K562 (cell line): ENCODE measurements around the gene MRPL38. TPM values are rescaled to one million over a fixed set of nuclear protein-coding genes. Genes with fewer than 3 reads are reported as not detected.
A peak's percentile ranks its signal among the peaks of the same experiment; 100 is the strongest.

Experiments
- ATAC-seq: fragments of 200-7000 bp; cut with Tn5 transposase; 3 replicates; pipeline ENCODE4 v1.9.1; 2020; ENCODE audit warnings: moderate library complexity
- BruUV-seq: library from RNA; stranded (reverse); fragments of 400-500 nt; replicated peaks from 2 replicates; lab custom pipeline; 2021; lab: Mats Ljungman, UMichigan
- CTCF ChIA-PET: fragments of 300-600 bp; formaldehyde crosslinking; extraction: SDS; loops from one replicate; lab custom pipeline; 2021; ENCODE audit warnings: low intra/inter-chr PET ratio; lab: Yijun Ruan, JAX
- POLR2A ChIA-PET: fragments of 300-600, 350-650 bp; sonication (Branson Sonifier 250); formaldehyde crosslinking; extraction: SDS; loops from one replicate; lab custom pipeline; 2021; ENCODE audit warnings: antibody characterized with exemption, inconsistent platforms; lab: Yijun Ruan, JAX
- DNase-seq, 4 experiments: peaks; one replicate each; pipeline versions ENCODE4 v3.0.0 to v3.0.0-alpha.2; 2011 to 2018; ENCODE audit warnings: low spot score in 3 of 4, mixed read lengths in 3 of 4; ENCODE audit errors: extremely low read depth in 1 of 4
- FAIRE-seq: peaks from 2 replicates; lab custom pipeline; 2011; peaks lifted over from hg19 to GRCh38; lab: Jason Lieb, UNC
- H2AFZ ChIP-seq: 2 replicates; pipeline ENCODE4 v1.6.0; 2011; ENCODE audit warnings: low read depth, low read length, control low read depth, inconsistent platforms
- H3K27ac ChIP-seq: fragments of 200-600 bp; 3 replicates; pipeline ENCODE4 v1.8.0; 2011; ENCODE audit warnings: low read depth, mild to moderate bottlenecking, control low read depth, inconsistent platforms, low read length, moderate library complexity, mixed read lengths; ENCODE audit errors: extremely low read depth
- H3K27me3 ChIP-seq, 2 experiments: fragments of 300-600 bp in 1 of 2; 2 replicates in 1 of 2; 3 replicates in 1 of 2; pipeline versions ENCODE4 v1.6.0 to v1.8.0; 2011; ENCODE audit warnings: inconsistent platforms in 2 of 2, low read length in 2 of 2, mild to moderate bottlenecking in 1 of 2, mixed read lengths in 1 of 2, moderate library complexity in 1 of 2; ENCODE audit not compliant: control insufficient read depth in 2 of 2, insufficient read depth in 2 of 2
- H3K36me3 ChIP-seq: fragments of 300-600 bp; 3 replicates; pipeline ENCODE4 v1.8.0; 2011; ENCODE audit warnings: mild to moderate bottlenecking, low read length, inconsistent platforms; ENCODE audit not compliant: control insufficient read depth, insufficient read depth
- H3K4me1 ChIP-seq, 2 experiments: fragments of 200-600 bp in 1 of 2; replicated peaks in 1 of 2; 2 replicates in 1 of 2; 3 replicates in 1 of 2; pipeline versions ENCODE4 v1.5.1 to v1.8.0; 2011; ENCODE audit warnings: inconsistent platforms in 2 of 2, low read length in 2 of 2, mild to moderate bottlenecking in 1 of 2, mixed read lengths in 1 of 2, moderate library complexity in 1 of 2; ENCODE audit not compliant: control insufficient read depth in 2 of 2, insufficient read depth in 2 of 2
- H3K4me2 ChIP-seq: 2 replicates; pipeline ENCODE4 v1.6.1; 2011; ENCODE audit warnings: low read length, control low read depth, inconsistent platforms, mixed read lengths; ENCODE audit not compliant: insufficient read depth
- H3K4me3 ChIP-seq: fragments of 200-600 bp; sonication (generic), shearing (Covaris generic); 2 replicates; pipeline ENCODE4 v1.5.1; 2016; ENCODE audit warnings: control low read depth, inconsistent platforms
- H3K79me2 ChIP-seq: fragments of 200-600 bp; 3 replicates; pipeline ENCODE4 v1.8.0; 2011; ENCODE audit warnings: low read length, inconsistent platforms; ENCODE audit not compliant: control insufficient read depth, insufficient read depth
- H3K9ac ChIP-seq, 2 experiments: 2 replicates each; pipeline versions ENCODE4 v1.6.0 to v1.6.1; 2011; ENCODE audit warnings: low read depth in 2 of 2, low read length in 2 of 2, control low read depth in 1 of 2, inconsistent platforms in 1 of 2, mild to moderate bottlenecking in 1 of 2, mixed read lengths in 1 of 2; ENCODE audit not compliant: insufficient read depth in 1 of 2
- H3K9me1 ChIP-seq: one replicate; pipeline ENCODE4 v1.6.0; 2011; ENCODE audit warnings: inconsistent platforms, mild to moderate bottlenecking, low read length, moderate library complexity; ENCODE audit not compliant: control insufficient read depth, insufficient read depth
- H3K9me3 ChIP-seq: replicated peaks from 2 replicates; pipeline ENCODE4 v1.5.1; 2011; ENCODE audit warnings: low read depth, low read length, inconsistent platforms; ENCODE audit not compliant: control insufficient read depth, insufficient read depth
- H4K20me1 ChIP-seq: replicated peaks from 2 replicates; pipeline ENCODE4 v1.6.1; 2011; ENCODE audit warnings: low read length, inconsistent platforms, mixed read lengths; ENCODE audit not compliant: control insufficient read depth, insufficient read depth
- CHD1 ChIP-seq: fragments of 200-600 bp; sonication (generic); IDR thresholded peaks from one replicate; pipeline ENCODE4 v1.6.1; 2012; ENCODE audit warnings: mild to moderate bottlenecking, moderate library complexity, low read length, inconsistent platforms
- EWSR1 ChIP-seq: fragments of 450-650 bp; IDR thresholded peaks from 2 replicates; pipeline ENCODE4 v1.6.1; 2018; ENCODE audit warnings: borderline replicate concordance, mild to moderate bottlenecking, low read depth, moderate library complexity; ENCODE audit not compliant: partially characterized antibody
- FOS ChIP-seq: IDR thresholded peaks from 3 replicates; pipeline ENCODE4 v1.6.1; 2011; ENCODE audit not compliant: insufficient read length; ENCODE audit errors: extremely low read depth
- GABPB2 ChIP-seq: fragments of 250-450 bp; sonication (Bioruptor Pico); conservative IDR thresholded peaks from 2 replicates; pipeline ENCODE4 v1.5.1; 2021; ENCODE audit warnings: mild to moderate bottlenecking
- HDAC8 ChIP-seq: fragments of 450-650 bp; IDR thresholded peaks from 2 replicates; pipeline ENCODE4 v1.6.1; 2016; ENCODE audit warnings: mild to moderate bottlenecking, missing genetic modification characterization, moderate library complexity, missing compliant biosample characterization
- HNRNPH1 ChIP-seq: fragments of 200-400 bp; formaldehyde crosslinking; optimal IDR thresholded peaks from 2 replicates; pipeline ENCODE3; 2017; ENCODE audit warnings: low read depth, mild to moderate bottlenecking, low read length, moderate library complexity
- MAZ ChIP-seq, 2 experiments: fragments of 450-650 bp in 1 of 2; sonication (generic) in 1 of 2; formaldehyde crosslinking; IDR thresholded peaks in 1 of 2; conservative IDR thresholded peaks in 1 of 2; 2 replicates each; pipeline versions ENCODE4 v1.4.0 to v1.5.0; 2020; ENCODE audit warnings: mild to moderate bottlenecking in 1 of 2, missing genetic modification reagents in 1 of 2
- NR2F6 ChIP-seq: fragments of 450-650 bp; formaldehyde crosslinking; IDR thresholded peaks from 2 replicates; pipeline ENCODE4 v1.4.0; 2020; ENCODE audit warnings: mild to moderate bottlenecking
- RUNX1 ChIP-seq: sonication (generic); IDR thresholded peaks from 2 replicates; pipeline ENCODE4 v1.6.1; 2016; ENCODE audit warnings: antibody characterized with exemption, low read depth
- SMC3 ChIP-seq: conservative IDR thresholded peaks from 2 replicates; pipeline ENCODE4 v1.6.1; 2011; ENCODE audit warnings: low read depth, low read length, improper control_type of control experiment; ENCODE audit not compliant: insufficient read depth
- ZKSCAN8 ChIP-seq: fragments of 200-800 bp; sonication (Bioruptor generic); IDR thresholded peaks from 2 replicates; pipeline ENCODE4 v1.6.1; 2016; ENCODE audit warnings: missing genetic modification characterization, missing compliant biosample characterization
- ZNF134 ChIP-seq: fragments of 250-450 bp; sonication (Bioruptor Pico); conservative IDR thresholded peaks from 2 replicates; pipeline ENCODE4 v1.4.0; 2020
- ZNF146 ChIP-seq: IDR thresholded peaks from one replicate; pipeline ENCODE4 v1.6.1; 2018; ENCODE audit warnings: missing compliant biosample characterization; ENCODE audit not compliant: unreplicated experiment
- ZNF175 ChIP-seq: fragments of 200-800 bp; sonication (Bioruptor generic); IDR thresholded peaks from 2 replicates; pipeline ENCODE4 v1.6.1; 2016; ENCODE audit warnings: low read depth, mild to moderate bottlenecking, missing genetic modification characterization, missing compliant biosample characterization
- WGBS: fragments of 100-300 bp; shearing (Covaris generic); methylation state at CpG from one replicate; pipeline ENCODE4 v1.1.6; 2016; ENCODE audit warnings: low coverage, mixed read lengths; ENCODE audit not compliant: insufficient coverage; ENCODE audit errors: missing lambda C conversion rate; 5-methylcytosine and 5-hydroxymethylcytosine counted together
- in situ Hi-C: fragments of 300-500 bp; cut with MboI; formaldehyde crosslinking; loops from 4 replicates; pipeline ENCODE4 v1.15.0; 2018; ENCODE audit warnings: inconsistent platforms, mixed read lengths
- intact Hi-C: fragments of 100-400 bp; cut with micrococcal nuclease; formaldehyde crosslinking; loops from 2 replicates; pipeline ENCODE4 v1.14.2; 2022
- polyA plus RNA-seq, 8 experiments: library from polyadenylated mRNA; depleted of rRNA in 4 of 8; stranded (reverse) in 5 of 8; unstranded in 3 of 8; fragments of >200 nt; fragmentation: Nextera tagmentation in 2 of 8; fragmentation: Illumina TruSeq in 1 of 8; extraction: Ambion mirVana in 2 of 8; extraction: Trizol in 1 of 8; gene quantifications; 2 replicates each; pipeline versions ENCODE4 v1.2.1 to v1.2.3, GENCODE V29; 2011 to 2014; ENCODE audit warnings: inconsistent platforms in 1 of 8, missing spikeins in 1 of 8
- total RNA-seq, 7 experiments: library from RNA; depleted of rRNA in 6 of 7; stranded (reverse); fragments of >200 nt in 6 of 7; fragmentation: Illumina TruSeq in 2 of 7; extraction: Trizol in 2 of 7; gene quantifications; 2 replicates each; pipeline versions ENCODE4 v1.2.1 to v1.2.3, GENCODE V29; 2011 to 2021; ENCODE audit warnings: low replicate concordance in 1 of 7
- TF ChIP-seq, protein P1 (sequence below): sonication (generic); formaldehyde crosslinking; IDR thresholded peaks from 2 replicates; pipeline ENCODE4 v1.8.1; 2023; ENCODE audit warnings: mild to moderate bottlenecking, missing genetic modification reagents
- TF ChIP-seq, protein P2 (sequence below): fragments of 250-450 bp; sonication (Bioruptor Pico); IDR thresholded peaks from 2 replicates; pipeline ENCODE4 v1.8.0; 2022; ENCODE audit warnings: inconsistent platforms, mild to moderate bottlenecking, moderate library complexity, borderline replicate concordance

MRPL38 gene
- total and polyA plus RNA-seq, 9 of the 15 experiments (the other 6 are each of a cell fraction or from before 2014, with no cell fraction given): 4.5 to 154 (median 48.5) TPM

DNA sequence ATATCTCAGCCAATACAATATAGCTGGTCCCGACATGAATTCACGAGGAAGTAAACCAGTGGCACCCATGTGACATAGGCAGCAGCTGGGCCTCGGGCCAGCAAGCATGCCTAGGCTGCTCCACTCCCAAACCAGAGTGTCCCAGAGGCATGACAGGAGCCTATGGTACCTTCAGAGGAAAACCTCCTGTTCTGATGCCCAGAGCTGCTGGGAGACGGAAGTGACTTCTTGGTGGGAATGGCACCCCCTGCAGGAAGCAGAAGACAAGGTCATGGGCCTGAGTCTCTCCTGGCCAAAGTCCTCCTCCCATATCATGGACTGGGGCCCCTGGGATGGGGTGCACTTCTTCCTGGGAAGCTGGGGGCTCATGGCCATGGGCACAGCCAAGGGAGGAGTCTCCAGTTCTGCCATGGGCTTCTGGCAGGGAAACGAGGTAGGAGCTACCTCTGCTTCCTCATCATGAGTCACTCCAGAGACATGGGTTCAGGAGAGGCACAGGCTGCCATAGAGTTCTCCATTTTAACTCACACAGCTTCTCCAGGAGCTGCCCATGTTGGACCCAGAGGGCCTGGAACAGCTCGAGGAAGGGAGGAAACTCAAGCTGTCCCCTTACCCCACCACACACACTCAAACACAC lies 22.7 kb upstream of the MRPL38 start (continued):
- TF ChIP-seq, protein P1, sequence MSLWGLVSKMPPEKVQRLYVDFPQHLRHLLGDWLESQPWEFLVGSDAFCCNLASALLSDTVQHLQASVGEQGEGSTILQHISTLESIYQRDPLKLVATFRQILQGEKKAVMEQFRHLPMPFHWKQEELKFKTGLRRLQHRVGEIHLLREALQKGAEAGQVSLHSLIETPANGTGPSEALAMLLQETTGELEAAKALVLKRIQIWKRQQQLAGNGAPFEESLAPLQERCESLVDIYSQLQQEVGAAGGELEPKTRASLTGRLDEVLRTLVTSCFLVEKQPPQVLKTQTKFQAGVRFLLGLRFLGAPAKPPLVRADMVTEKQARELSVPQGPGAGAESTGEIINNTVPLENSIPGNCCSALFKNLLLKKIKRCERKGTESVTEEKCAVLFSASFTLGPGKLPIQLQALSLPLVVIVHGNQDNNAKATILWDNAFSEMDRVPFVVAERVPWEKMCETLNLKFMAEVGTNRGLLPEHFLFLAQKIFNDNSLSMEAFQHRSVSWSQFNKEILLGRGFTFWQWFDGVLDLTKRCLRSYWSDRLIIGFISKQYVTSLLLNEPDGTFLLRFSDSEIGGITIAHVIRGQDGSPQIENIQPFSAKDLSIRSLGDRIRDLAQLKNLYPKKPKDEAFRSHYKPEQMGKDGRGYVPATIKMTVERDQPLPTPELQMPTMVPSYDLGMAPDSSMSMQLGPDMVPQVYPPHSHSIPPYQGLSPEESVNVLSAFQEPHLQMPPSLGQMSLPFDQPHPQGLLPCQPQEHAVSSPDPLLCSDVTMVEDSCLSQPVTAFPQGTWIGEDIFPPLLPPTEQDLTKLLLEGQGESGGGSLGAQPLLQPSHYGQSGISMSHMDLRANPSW (CRISPR knock-in tag): no peak
- no peak for TF ChIP-seq MAZ (CRISPR knock-in tag; conservative IDR thresholded peaks at IDR 0.05 in 1 of 2, IDR thresholded peaks at IDR 0.05 in 1 of 2)
- no peak for TF ChIP-seq ZNF146 (CRISPR knock-in tag)
- no peak for TF ChIP-seq HNRNPH1
- peak; percentile 36; the same call in 1 of the 2 replicates for TF ChIP-seq SMC3
- no peak for TF ChIP-seq ZKSCAN8 (CRISPR knock-in tag)
- TF ChIP-seq, all 486 proteins: peak for 6

DNA sequence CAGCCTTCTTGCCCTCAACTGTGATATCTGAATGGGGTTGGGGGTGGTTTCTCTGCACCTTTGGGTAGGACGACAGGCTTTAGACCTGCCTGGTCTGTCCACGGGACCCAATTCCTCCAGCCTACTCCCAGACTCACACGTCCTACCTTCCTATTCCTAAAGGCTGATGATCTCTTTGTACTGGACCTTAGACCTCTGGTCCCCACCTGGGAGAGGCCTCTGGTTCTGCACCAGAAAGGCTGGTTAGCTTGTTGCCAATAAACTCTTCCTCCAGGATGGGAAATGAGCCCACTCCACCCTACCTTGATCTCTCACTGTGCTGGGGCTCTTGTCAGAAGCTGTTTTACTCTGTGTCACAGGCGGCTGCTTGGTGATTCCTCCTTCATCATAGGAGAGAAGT lies 21.8 kb upstream of the MRPL38 start:
- Histone ChIP-seq H3K9me3 (no peaks in the 10 kb centered on the region), H3K36me3 (peaks cover 5% of the 10 kb centered on the region; the same call in 1 of the 3 replicates), H2AFZ (no peak overlapping the region), H3K4me2 (no peak overlapping the region), H3K27me3 (no peaks in the 10 kb centered on the region), H4K20me1 (no peaks in the 10 kb centered on the region), H3K79me2 (no peaks in the 10 kb centered on the region), H3K27ac (no peak overlapping the region), H3K9me1 (peaks cover 5% of the 10 kb centered on the region), H3K4me1 (peaks cover 0 to 16% of the 10 kb centered on the region in 2 experiments; a peak in 2 of 5 replicates), H3K9ac (no peak overlapping the region), H3K4me3 (no peak overlapping the region)
- in situ Hi-C loops: no loop called here
- WGBS: 52% methylated on average over 4 of the region's 4 CpGs
- intact Hi-C loops: no loop called here
- DNase-seq: no peak
- BruUV-seq: no TSS peak
- ATAC-seq: no peak
- FAIRE-seq: peak; percentile 42
- CTCF ChIA-PET: interaction anchor here (0.6 kb wide), 1 partner anchor 276 kb away, joined by 3 read pairs; no protein-coding TSS in a partner anchor
- POLR2A ChIA-PET: interaction anchor here (0.9 to 1.5 kb wide), 5 partner anchors 9 to 146 kb away, joined by 3 to 6 read pairs (median 4); partner anchors contain the start of gene MRPL38
- TF ChIP-seq FOS: no peak
- TF ChIP-seq HDAC8 (tag): no peak
- TF ChIP-seq NR2F6 (CRISPR knock-in tag): no peak
- TF ChIP-seq, protein P2, sequence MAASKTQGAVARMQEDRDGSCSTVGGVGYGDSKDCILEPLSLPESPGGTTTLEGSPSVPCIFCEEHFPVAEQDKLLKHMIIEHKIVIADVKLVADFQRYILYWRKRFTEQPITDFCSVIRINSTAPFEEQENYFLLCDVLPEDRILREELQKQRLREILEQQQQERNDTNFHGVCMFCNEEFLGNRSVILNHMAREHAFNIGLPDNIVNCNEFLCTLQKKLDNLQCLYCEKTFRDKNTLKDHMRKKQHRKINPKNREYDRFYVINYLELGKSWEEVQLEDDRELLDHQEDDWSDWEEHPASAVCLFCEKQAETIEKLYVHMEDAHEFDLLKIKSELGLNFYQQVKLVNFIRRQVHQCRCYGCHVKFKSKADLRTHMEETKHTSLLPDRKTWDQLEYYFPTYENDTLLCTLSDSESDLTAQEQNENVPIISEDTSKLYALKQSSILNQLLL: no peak
- TF ChIP-seq CHD1: no peak
- no peak for TF ChIP-seq ZNF134
- TF ChIP-seq EWSR1: no peak
- TF ChIP-seq GABPB2 (CRISPR knock-in tag): no peak
- no peak for TF ChIP-seq ZNF175 (CRISPR knock-in tag)
- TF ChIP-seq RUNX1: no peak
